ENCODE results near the gene DOCK4. TPM values are rescaled to one million over a fixed set of nuclear protein-coding genes. Genes with fewer than 3 reads are reported as not detected.
A peak's percentile ranks its signal among the peaks of the same experiment; 100 is the strongest.

Gene DOCK4
- polyA plus RNA-seq, 3 donors = 19.3 to 22.7 (median 20.0) TPM

- no peak for DNase-seq (ENCODE audit: low read depth in 3 of 3, low spot score in 2 of 3)
Observed at GRCh38 chr7:111986601-111987000, 219.6 kb downstream of the DOCK4 start.

- no peak for DNase-seq (ENCODE audit: low read depth in 3 of 3, low spot score in 2 of 3)
Observed at GRCh38 chr7:111985798-111986197, 220.4 kb downstream of the DOCK4 start.

- no peak for DNase-seq (ENCODE audit: low read depth in 3 of 3, low spot score in 2 of 3)
Observed at GRCh38 chr7:111982804-111983203, 223.4 kb downstream of the DOCK4 start.

- DNase-seq (ENCODE audit: low read depth in 3 of 3, low spot score in 2 of 3) = no peak
Observed at GRCh38 chr7:111982133-111982532, 224.1 kb downstream of the DOCK4 start.

GRCh38 chr7:111980725-111981124 lies 225.5 kb downstream of the DOCK4 start:
- DNase-seq (ENCODE audit: low read depth in 3 of 3, low spot score in 2 of 3) = no peak

- DNase-seq (ENCODE audit: low read depth in 3 of 3, low spot score in 2 of 3) = no peak
Observed at GRCh38 chr7:111975346-111975745, 230.9 kb downstream of the DOCK4 start.

GRCh38 chr7:111960984-111961383 lies 245.2 kb downstream of the DOCK4 start:
- DNase-seq (ENCODE audit: low read depth in 3 of 3, low spot score in 2 of 3) = no peak

- DNase-seq (ENCODE audit: low read depth in 3 of 3, low spot score in 2 of 3) = peak in 2 of 3 donors; percentile 27 to 29
Observed at GRCh38 chr7:111958896-111959295, 247.3 kb downstream of the DOCK4 start.

GRCh38 chr7:111958431-111958830 lies 247.8 kb downstream of the DOCK4 start:
- no peak for DNase-seq (ENCODE audit: low read depth in 3 of 3, low spot score in 2 of 3)

- no peak for DNase-seq (ENCODE audit: low read depth in 3 of 3, low spot score in 2 of 3)
Observed at GRCh38 chr7:111955616-111956015, 250.6 kb downstream of the DOCK4 start.

- no peak for DNase-seq (ENCODE audit: low read depth in 3 of 3, low spot score in 2 of 3)
Observed at GRCh38 chr7:111954474-111955381, 251.5 kb downstream of the DOCK4 start.

- DNase-seq (ENCODE audit: low read depth in 3 of 3, low spot score in 2 of 3) = no peak
Observed at GRCh38 chr7:111954056-111954455, 252.1 kb downstream of the DOCK4 start.

GRCh38 chr7:111953611-111954010 lies 252.6 kb downstream of the DOCK4 start:
- DNase-seq (ENCODE audit: low read depth in 3 of 3, low spot score in 2 of 3) = no peak

GRCh38 chr7:111952783-111953182 lies 253.4 kb downstream of the DOCK4 start:
- no peak for DNase-seq (ENCODE audit: low read depth in 3 of 3, low spot score in 2 of 3)

- DNase-seq (ENCODE audit: low read depth in 3 of 3, low spot score in 2 of 3) = no peak
Observed at GRCh38 chr7:111951052-111951451, 255.1 kb downstream of the DOCK4 start.

- DNase-seq (ENCODE audit: low read depth in 3 of 3, low spot score in 2 of 3) = no peak
Observed at GRCh38 chr7:111942450-111943081, 263.6 kb downstream of the DOCK4 start.

- no peak for DNase-seq (ENCODE audit: low read depth in 3 of 3, low spot score in 2 of 3)
Observed at GRCh38 chr7:111937163-111937562, 269.0 kb downstream of the DOCK4 start.

- no peak for DNase-seq (ENCODE audit: low read depth in 3 of 3, low spot score in 2 of 3)
Observed at GRCh38 chr7:111933609-111934008, 272.6 kb downstream of the DOCK4 start.

- DNase-seq (ENCODE audit: low read depth in 3 of 3, low spot score in 2 of 3) = no peak
Observed at GRCh38 chr7:111931958-111932357, 274.2 kb downstream of the DOCK4 start.

- no peak for DNase-seq (ENCODE audit: low read depth in 3 of 3, low spot score in 2 of 3)
Observed at GRCh38 chr7:111931016-111931517, 275.1 kb downstream of the DOCK4 start.

GRCh38 chr7:111929264-111929663 lies 276.9 kb downstream of the DOCK4 start:
- no peak for DNase-seq (ENCODE audit: low read depth in 3 of 3, low spot score in 2 of 3)

Measured in right renal cortex interstitium (tissue), 3 donors.